ENCODE results near the gene TBC1D22A.

Gene TBC1D22A

DNA sequence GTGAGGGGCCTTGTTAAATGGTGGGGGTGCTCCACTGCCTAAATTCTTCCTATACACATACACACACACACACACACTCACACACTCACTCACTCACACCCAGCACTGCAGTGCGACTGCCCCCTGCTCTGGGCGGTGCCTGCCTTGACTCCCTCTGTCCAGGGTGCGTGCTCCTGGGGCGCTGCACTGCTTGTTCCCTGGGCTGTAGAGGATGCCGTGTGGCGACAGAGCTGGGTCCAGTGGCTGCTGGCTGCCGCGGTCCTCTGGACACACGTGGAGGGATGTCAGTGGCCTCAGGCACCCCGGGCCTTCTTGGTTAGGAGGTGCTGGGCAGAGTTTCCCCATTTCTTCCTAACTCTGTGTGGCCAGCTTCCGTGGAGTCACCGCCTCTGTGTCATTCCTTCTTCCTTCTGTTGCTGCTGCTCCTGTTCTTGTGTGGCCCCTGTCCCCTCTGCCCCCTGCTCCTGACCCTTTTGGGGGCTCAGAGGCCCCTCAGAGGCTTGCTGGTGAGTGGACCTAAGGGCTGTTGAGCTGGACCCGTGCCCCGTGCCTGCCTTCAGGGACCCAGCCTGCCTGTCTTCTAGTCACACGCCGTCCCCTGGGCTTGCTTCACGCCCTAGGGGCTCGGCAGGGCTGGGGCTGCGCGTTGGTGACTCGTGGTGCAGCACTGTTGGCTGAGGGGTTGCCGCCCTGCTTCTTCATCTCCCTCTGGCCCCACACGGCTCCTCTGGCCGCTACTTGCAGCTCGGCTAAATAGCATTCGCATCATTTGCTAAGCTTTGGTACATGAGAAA lies 147.0 kb downstream of the TBC1D22A start:
- no peak for DNase-seq (ENCODE audit: low spot score)

DNA sequence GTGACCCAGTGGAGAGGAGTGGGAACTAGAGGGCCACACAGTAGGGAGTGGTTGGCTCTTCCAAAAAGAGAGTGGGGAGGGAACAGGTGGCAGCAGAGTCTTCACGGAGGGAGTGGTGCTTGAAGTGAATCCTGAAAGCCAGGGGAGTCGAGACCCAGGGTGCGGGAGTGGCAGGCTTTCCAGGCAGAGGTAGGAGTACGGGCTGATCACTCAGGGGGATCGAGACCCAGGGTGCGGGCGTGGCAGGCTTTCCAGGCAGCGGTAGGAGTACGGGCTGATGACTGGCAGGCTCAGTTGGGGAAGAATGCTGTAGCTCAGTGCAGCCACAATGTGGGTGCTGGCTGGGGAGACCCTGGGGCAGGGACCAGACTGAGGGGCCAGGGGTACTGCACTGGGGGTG lies 148.2 kb downstream of the TBC1D22A start:
- DNase-seq (ENCODE audit: low spot score): no peak

DNA sequence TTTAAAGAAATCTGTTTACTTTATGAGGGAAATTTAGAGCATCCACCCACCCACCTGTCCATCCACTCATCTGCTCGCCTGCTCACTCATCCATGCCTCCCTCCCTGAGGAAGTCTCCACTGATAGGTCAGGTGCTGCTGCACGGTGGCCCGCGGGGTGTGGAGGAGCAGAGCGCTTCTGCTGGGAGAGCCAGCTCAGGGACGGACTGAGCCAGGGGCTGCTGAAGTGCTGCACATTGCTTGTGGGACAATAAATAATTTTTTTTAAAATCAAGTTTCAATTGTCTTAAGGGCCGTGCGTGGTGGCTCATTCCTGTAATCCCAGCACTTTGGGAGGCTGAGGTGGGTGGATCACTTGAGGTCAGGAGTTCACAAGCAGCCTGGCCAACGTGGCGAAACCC lies 148.9 kb downstream of the TBC1D22A start:
- DNase-seq (ENCODE audit: low spot score): no peak

DNA sequence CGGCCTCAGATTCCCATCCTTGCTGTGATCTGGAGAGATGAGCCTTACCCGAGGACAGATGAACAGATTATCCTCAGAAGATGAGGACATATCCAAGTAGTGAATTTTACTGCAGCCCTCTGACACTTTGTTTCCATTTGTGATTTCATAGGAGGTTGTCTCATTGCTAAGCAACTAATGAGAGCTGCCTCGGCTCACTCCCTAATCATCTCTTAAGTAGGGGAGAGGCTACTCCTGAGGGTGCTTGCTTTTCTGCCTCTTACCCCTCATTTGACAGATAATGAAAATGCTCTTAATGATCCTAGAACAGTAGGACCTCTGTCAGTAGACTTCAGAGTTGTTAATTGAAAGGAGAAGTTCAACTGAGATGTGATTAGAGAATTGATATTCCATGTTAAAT lies 150.9 kb downstream of the TBC1D22A start:
- DNase-seq (ENCODE audit: low spot score): no peak

DNA sequence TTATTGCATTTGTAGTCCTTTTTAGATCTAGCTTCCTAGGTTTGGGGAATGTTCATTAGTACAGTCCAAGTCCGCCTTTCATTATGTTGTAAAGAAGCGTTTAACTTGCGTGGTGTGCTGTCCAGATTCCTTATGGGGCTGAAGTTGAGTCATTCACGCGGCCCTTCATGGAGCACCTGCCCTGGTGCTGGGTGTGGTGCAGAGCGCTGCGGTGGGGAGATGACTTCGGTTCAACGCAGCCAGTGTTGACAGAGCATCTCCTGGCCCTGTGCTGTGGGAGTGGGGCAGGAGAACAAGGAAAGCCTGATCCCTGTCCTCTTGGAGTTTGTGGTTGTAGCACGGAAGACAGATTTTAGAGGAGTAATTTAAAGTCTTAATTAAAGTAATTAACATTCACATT lies 152.0 kb downstream of the TBC1D22A start:
- DNase-seq (ENCODE audit: low spot score): no peak

DNA sequence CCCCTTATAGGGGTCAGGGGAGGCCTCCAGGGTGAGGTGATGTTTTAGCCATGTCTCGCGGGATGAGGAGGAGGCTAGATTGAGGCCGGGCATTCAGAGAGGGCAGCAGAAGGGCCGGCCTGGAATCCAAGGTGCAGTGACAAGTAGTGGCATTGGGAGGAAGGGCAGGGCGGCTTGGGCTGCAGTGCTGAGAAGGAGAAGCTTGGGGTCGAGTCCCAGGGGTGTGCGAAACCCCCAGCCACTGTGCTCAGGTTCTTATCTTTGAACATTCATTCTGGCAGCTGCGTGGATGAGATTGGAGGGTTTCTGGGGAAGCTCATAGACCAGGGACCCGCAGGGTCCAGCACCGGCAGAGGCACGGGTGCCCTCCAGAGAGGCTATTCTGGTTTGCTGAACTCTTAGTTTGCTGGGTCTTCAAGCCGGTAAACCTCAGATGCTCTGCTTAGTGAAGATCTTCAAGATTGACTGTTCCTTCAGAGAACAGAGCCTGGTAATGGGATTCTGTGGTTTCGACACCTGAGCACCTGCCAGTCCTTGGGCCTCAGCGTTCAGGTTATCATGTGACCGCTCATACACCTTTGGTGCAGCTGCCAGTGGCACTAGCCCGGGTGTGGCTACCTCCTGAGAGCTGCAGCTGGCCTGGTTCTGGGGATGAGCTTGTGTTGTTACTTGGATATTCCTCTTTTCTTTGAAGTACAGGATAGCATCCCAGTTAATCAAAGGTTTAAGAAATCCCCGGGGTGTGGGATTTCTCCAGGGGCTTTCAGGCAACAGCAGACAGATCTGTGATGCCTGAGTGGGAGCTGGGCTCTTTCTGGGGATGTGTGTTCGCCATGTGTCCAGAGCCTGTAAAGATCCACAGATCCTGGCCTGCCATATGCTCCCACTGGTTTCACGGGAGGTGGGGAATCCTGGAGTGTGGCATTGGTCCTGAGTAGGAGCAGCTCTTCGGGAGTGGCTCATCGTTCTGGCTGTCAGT lies 152.8 kb downstream of the TBC1D22A start:
- DNase-seq (ENCODE audit: low spot score): no peak

DNA sequence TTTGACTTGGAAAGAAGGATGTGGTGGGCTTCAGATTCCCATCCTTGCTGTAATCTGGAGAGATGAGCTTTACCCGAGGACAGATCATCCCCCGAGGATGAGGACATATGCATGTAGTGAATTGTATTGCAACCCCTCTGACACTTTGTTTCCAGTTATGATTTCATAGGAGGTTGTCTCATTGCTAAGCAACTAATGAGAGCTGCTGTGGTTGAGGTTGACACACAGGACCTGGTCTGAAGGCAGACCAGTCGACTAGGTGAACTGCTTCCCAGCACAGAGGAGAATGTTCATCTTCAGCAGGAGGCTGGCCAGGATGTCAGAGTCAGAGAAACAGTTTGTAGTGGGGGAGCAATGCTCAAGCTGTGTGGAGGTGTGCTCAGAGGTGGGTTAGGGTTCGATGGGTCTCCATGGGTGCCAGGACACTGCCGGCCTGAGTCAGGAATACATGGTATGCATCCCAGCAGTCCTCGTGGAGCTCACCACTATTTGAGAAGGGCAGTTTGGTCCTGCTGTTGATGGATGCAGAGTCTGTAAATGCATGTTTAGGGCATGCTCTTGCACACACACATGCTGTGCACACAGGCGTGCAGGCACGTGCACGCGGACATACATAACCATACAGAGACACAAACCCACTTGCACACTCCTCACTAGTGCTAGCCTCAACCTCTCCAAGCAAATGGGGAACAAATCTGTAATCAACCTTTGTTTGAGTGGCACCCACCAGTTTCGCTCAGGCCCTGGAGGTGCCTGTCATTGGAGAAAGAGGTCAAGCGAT lies 153.7 kb downstream of the TBC1D22A start:
- DNase-seq (ENCODE audit: low spot score): no peak

DNA sequence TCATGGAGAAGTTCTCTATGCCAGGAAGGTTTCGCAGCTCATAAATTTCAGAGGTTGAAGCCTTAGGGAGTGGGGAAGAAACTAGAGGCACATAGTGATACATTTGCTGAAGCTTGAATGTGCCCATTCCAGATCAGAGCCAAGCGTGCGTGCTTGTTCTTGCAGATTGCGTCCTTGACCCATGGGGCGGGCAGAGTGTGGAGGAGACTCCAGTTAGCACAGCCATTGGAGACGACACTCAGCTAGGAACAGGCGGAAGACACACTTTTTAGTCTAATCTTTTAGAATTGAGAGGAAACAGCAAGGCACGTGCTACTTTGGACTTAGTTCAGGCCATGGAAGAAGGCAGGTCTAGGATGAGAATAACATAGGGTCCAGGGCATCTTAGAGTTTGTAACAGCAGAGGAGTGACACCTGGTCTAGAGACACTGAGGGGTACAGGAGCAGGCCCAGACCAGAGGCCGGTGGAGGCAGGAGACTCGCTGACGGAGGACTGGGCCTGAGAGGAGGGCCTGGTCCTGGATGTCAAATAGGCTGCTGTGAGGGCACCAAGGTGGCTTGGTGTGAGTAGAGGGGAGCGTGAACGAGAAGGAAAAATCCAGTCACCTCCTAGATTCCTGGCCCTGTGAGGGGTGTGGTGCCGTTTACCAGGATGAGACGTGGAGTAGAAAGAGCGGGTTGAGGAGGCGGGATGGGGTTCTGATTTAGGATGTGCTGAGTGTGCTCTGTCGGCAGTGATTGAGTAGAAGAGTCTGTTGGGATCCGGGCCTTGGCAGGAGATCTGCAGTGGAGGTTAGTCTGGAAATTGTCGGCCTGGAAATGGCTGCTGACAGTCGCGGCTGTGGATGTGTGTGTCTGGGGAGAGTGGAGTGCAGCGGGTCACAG lies 154.7 kb downstream of the TBC1D22A start:
- DNase-seq (ENCODE audit: low spot score): no peak

DNA sequence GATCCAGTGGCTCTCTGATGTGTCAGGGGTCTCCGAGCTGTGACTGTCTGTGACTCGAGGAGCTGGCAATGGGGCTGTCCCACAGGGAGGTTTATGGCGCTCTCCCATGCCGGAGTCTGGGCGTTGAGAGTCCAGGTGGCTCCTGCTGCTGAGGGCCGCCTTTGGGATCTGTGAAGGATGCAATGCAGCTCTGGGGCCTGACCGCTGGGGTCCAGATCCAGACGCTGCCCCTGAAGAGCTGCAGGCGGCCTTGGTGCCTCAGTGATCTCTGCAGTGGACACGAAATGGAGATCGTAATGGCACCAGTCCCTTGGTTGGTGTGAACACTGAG lies 155.3 kb downstream of the TBC1D22A start:
- no peak for DNase-seq (ENCODE audit: low spot score)

DNA sequence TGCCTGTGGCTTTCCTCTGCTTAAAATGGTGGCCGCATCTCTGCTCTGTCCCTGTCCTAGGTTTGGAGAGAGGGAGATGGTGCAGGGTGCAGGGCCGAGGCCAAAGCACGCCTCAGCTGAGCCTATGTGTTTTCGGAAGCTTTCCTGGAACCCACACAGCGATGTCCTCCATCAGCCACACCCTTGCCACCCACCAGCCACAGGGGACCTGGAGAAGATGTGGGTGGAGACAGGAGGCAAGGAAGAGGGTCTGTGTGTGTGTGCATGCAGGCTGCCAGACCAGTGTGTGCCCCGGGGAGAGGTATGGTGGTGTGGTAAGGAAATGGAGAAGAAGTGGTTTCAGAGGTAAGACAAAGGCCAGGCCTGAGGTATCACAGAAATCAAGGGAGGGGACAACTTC lies 155.7 kb downstream of the TBC1D22A start:
- no peak for DNase-seq (ENCODE audit: low spot score)

DNA sequence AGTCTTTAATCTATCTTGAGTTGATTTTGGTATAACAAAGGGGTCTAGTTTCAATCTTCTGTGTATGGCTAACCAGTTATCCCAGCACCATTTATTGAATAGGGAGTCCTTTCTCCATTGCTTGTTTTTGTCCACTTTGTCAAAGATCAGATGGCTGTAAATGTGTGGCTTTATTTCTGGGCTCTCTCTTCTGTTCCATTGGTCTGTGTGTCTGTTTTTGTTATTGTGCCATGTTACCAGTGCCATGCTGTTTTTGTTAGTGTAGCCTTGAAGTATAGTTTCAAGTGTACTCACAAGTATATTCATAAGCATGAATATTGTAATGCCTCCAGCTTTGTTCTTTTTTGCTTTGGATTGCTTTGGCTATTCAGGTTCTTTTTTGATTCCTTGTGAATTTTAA lies 159.6 kb downstream of the TBC1D22A start:
- DNase-seq (ENCODE audit: low spot score): no peak

DNA sequence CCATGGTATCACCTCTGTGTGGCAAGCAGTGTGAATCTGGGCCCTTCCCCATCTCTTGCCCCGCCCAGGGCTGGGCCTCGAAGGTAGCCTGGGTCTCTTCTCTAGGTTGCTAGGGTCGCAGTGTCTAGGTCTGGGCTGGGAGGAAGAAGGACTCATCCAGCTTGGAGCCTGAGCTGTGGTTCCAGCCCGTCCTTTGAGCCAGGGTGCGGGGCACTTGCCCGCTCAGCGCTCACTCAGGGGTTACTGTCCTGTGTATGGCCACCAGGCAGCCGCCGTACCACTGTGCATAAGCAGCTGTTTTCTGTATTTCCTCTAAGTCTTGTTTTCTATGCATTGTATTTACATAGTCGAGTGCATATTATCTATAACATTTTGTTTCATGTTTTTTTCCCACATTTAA lies 160.9 kb downstream of the TBC1D22A start:
- DNase-seq (ENCODE audit: low spot score): no peak

DNA sequence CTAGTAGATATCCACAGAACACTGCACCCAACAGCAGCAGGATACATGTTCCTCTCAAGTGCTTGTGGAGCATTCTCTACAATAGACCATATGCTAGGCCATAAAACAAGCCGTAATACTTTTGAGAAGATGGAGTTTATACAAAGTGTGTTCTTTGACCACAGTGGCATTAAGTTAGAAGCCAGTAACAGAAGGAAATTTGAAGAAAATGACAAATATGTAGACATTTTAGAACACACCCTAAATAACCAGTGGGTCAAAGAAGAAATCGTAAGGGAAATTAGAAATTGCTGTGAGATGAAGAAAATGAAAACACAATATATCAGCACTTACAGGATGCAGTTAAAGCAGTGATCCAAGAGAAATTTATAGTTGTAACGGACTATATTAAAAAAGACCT lies 163.4 kb downstream of the TBC1D22A start:
- no peak for DNase-seq (ENCODE audit: low spot score)

DNA sequence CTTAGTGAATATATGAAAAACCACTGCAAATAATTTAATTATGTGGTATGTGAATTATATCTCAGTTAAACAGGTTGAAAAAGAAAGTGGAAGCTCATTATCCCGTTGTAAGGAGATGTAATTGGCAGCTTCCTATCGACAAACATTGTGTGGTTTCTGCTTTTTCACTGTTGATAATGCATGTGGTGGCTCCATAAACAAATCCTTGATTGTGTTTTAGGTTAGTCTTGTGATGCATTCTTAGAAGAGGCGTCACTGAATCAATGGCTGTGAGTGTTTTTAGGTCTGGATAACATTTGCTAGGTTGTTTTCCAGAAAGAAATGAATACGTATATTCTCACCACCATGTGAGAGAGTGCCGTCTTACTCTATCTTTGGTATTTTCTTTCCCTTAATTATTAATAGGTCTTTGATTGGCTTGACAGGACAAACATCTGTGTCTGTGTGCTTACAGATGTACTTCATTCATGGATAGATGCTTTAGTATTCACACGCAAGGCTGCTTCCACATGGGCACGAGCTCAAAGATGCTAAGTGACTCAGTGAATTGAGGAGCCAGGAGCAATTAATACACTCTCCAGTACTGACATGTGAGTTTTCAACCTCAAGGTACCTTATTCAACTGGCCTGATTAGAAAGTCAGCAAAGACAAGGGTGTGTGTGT lies 166.7 kb downstream of the TBC1D22A start:
- DNase-seq (ENCODE audit: low spot score): no peak

DNA sequence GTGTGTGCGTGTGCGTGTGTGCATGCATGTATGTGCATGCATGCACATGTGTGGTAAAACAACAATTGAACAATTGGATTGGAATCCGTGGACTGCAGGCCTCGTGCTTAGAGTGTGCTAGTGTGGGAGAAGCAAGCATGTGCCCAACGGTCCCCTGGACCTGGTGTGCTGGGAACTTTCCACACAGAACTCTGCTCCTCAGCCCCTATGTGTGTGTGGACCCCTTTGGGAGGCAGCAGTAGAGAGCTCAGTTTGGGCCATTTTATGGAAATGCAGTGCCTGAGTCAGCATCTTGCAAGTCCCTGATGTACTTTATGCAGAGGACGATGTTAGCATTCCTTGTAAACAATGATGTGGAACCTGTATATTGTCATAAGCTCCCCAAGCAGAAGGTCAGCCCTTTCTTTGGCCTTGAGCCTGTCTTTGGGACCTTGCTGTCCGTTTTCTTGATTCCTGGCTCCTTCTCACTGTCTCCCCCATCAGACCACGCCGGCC lies 167.3 kb downstream of the TBC1D22A start:
- no peak for DNase-seq (ENCODE audit: low spot score)

DNA sequence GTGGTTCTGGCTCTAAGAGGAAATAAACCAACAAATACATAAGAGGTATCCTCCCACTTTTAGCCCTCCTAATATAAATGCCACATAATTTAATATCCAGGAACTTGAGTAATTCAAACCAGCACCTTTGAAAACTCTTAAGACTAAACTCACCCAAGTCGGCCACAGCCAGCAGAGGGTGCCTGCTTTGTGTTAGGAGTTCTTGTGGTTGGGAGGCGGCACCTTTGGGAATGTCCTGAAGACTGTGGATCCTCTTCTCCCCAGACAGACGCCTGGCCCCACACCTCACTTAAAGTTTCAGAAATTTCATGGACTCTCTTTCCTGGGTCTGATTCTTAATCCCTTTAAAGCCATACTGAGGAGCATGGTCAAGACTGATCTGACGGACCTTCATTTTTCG lies 169.0 kb downstream of the TBC1D22A start:
- DNase-seq (ENCODE audit: low spot score): no peak

DNA sequence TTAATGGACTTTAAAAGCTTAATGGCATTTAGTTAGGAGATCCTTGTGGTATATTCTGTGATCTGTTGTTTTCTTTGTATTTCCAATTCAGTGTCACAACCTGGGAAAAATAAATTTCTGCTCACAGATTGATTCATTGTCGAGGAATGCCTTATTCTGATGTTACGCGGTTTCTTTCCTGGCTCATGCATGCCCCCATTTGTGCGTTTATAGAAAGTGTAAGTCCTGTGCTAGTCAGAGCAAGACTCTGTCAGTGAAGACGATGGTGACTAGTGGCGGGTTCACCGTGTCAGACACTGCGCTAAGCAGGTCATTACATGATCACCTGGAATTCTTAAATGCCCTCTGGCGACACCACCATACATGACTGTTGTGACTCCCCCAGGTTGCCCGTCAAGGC lies 169.4 kb downstream of the TBC1D22A start:
- DNase-seq (ENCODE audit: low spot score): no peak

DNA sequence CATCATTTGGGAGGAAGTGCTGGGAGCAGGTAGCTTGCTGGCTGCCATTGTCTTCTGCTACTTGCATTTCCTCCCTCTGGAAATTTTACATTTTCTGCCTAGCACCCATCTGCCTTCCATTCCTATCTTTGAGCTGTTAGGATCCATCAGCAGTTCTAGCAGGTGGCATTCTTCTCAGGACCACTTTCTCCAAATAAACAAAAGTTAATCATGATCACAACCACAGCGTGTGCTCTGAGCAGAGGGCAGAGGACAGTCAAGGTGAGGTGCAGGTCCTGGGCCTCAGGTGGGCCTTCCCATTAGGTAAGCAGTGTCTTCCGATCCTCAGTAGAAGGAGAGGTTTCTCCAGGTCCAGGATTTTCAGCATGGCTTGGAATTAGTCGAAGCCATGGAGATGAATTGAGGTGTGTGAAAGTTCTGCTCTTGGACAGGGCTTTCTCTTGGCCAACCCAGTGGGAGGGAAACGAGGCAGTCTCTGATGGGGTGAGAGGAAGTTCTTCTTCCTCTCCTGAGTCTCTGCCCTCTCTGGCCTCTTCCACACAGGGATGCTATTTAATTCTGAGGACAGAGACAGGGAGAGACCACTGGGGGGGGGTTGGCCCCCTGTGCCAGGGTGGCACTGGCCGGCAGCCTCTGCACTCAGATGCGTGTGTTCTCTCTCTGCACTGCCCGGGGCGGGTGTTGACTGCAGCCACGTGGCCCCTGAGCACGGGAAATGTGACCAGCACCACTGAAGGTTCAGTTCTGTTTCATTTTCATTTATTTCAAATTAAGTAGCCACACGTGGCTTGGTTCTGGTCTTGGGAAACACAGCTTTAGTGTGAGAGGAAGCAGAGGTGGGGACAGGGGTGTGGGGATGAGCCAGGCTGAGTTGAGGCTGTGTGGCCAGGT lies 170.8 kb downstream of the TBC1D22A start:
- DNase-seq (ENCODE audit: low spot score): no peak

DNA sequence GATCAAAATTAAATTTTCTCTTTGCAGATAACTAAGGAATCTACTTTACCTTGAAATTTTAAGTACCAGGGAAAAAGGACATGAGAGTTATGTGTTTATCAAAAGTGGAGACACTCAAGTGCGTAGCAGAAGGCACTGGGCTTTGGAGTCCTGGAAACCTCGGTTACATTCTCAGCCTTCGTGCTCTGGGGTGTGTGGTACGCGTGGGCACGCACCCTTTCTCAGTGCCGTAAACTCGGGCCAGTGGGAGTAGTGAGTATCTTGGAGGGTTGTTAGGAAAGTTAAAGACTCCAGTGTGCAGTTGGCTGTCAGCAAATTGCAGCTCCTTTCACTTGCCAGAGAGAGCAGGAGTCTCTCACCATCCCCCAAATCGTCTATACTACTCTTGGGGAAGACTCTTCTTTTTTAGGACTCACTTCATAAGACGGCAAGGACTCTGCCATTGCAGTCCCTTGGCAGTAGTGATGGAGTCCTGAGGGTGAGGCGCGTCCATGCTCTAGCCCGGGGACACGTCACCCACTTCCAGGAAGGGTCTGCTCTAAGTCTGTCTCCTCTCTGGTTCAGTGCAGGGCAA lies 171.8 kb downstream of the TBC1D22A start:
- DNase-seq (ENCODE audit: low spot score): no peak

All from putamen (tissue), 1 donor.